Measurements from ENCODE around the gene GPR152. TPM values are rescaled to one million over a fixed set of nuclear protein-coding genes. Genes with fewer than 3 reads are reported as not detected.

GPR152 gene
- total RNA-seq, 1 experiment from 2014 or later: not detected

DNA sequence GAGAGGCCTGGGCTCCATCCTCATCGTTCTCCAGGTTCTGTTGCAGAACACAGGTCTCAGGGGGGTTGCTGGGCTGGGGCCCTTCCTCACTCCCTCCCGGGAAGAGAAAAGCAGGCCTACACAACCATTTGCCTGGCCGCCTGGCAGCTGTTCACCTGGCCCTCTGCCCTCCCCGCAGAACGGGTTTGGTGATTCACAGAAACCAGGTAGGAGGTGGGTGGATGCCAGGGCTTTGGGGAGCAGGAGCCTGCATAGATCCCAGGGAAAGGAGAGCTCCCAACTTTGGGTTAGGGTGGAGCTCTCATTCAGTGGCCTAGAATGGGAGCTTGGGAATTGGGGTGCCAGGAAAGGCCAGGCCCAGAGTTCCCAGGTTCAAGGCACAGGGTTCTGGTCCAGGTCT, 15.5 kb upstream of the GPR152 start:
- CTCF ChIA-PET: interaction anchor here (1.5 to 1.9 kb wide), 2 partner anchors 29 to 66 kb away, joined by 3 to 8 read pairs; partner anchors contain the start of gene PPP1CA
- no peak for ATAC-seq
- intact Hi-C loops (cut with micrococcal nuclease): loop anchor here (2.0 to 5.0 kb wide), 2 partner anchors 65 to 116 kb away; partner anchors contain the start of gene POLD4
- BruUV-seq (replicated peaks): TSS peak; percentile 22
- Histone ChIP-seq H3K36me3 (ENCODE audit: control insufficient read depth in 1 of 2, insufficient read depth in 2 of 2, low read length in 2 of 2) (no peaks in the 10 kb centered on the region), H4K20me1 (ENCODE audit: insufficient read depth) (no peaks in the 10 kb centered on the region), H3K4me1 (ENCODE audit: control insufficient read depth in 1 of 2, insufficient read depth in 2 of 2, low read length in 2 of 2) (peaks cover 33 to 54% of the 10 kb centered on the region in 2 experiments), H3K9me3 (ENCODE audit: control insufficient read depth in 1 of 2, insufficient read depth in 1 of 2, low read depth in 1 of 2, low read length in 2 of 2) (no peaks in the 10 kb centered on the region), H3K27ac (ENCODE audit: low read depth, low read length) (peak overlapping the region; percentile 88), H3K9ac (ENCODE audit: low read length) (peak overlapping the region; percentile 95), H2AFZ (ENCODE audit: low read depth, low read length, poor library complexity, severe bottlenecking) (no peak overlapping the region), H3K4me2 (ENCODE audit: low read length) (peak overlapping the region; percentile 100), H3K79me2 (ENCODE audit: insufficient read depth, low read length) (peaks cover 15% of the 10 kb centered on the region; the same call in 1 of the 2 replicates), H3K27me3 (ENCODE audit: insufficient read depth, low read length) (no peaks in the 10 kb centered on the region), H3K9me2 (ENCODE audit: insufficient read depth) (no peaks in the 10 kb centered on the region), H3K4me3 (replicated peaks in 1 of 2; ENCODE audit: low read depth in 1 of 2, low read length in 2 of 2) (peak overlapping the region; percentile 82 to 95)
- TF ChIP-seq, protein P1, sequence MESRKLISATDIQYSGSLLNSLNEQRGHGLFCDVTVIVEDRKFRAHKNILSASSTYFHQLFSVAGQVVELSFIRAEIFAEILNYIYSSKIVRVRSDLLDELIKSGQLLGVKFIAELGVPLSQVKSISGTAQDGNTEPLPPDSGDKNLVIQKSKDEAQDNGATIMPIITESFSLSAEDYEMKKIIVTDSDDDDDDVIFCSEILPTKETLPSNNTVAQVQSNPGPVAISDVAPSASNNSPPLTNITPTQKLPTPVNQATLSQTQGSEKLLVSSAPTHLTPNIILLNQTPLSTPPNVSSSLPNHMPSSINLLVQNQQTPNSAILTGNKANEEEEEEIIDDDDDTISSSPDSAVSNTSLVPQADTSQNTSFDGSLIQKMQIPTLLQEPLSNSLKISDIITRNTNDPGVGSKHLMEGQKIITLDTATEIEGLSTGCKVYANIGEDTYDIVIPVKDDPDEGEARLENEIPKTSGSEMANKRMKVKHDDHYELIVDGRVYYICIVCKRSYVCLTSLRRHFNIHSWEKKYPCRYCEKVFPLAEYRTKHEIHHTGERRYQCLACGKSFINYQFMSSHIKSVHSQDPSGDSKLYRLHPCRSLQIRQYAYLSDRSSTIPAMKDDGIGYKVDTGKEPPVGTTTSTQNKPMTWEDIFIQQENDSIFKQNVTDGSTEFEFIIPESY (IDR thresholded peaks at IDR 0.05; ENCODE audit: extremely low read depth, insufficient replicate concordance, low read length): no peak
- TF ChIP-seq SIN3A (IDR thresholded peaks at IDR 0.05; ENCODE audit: low read depth): no peak
- TF ChIP-seq SP1 (IDR thresholded peaks at IDR 0.05; ENCODE audit: low read depth): no peak
- no peak for TF ChIP-seq FOSL1 (IDR thresholded peaks at IDR 0.05; ENCODE audit: low read depth)
- TF ChIP-seq YY1 (IDR thresholded peaks at IDR 0.05; ENCODE audit: extremely low read depth, insufficient replicate concordance, low read depth, low read length): peak; percentile 67
- TF ChIP-seq POLR2AphosphoS5 (IDR thresholded peaks at IDR 0.05; ENCODE audit: low read depth, low read length): peak; percentile 62
- TF ChIP-seq ZNF274 (IDR thresholded peaks at IDR 0.05; ENCODE audit: low read depth, low read length): no peak
- TF ChIP-seq SRF (IDR thresholded peaks at IDR 0.05; ENCODE audit: low read depth): no peak
- no peak for TF ChIP-seq EZH2 (IDR thresholded peaks at IDR 0.05)
- no peak for DNase-seq (ENCODE audit: low read depth, low spot score)
- POLR2A ChIA-PET: interaction anchor here (1.0 to 2.1 kb wide), 5 partner anchors 12 to 113 kb away, joined by 3 to 9 read pairs (median 3); partner anchors contain the start of genes AIP and RAD9A
- RAD21 ChIA-PET (ENCODE audit: low non-redundant PET in 1 of 2, low total read pairs in 2 of 2, uncharacterized antibody in 2 of 2, unreplicated experiment in 2 of 2): interaction anchor here in 1 of 2 experiments (0.6 to 2.2 kb wide), 3 partner anchors 24 to 85 kb away, joined by 3 to 6 read pairs (median 3); partner anchors contain the start of gene PPP1CA

All from HCT116 (cell line).